H1 (cell line): ENCODE measurements around the gene COL12A1. TPM values are rescaled to one million over a fixed set of nuclear protein-coding genes. Genes with fewer than 3 reads are reported as not detected.

Experiments used
- KDM1A ChIP-seq: fragments of 200-600, 300-600 bp; sonication (generic); IDR thresholded peaks from 2 replicates; pipeline ENCODE4 v1.7.1; 2016; ENCODE audit warnings: mild to moderate bottlenecking, low read length, borderline replicate concordance
- MAFK ChIP-seq: IDR thresholded peaks from 2 replicates; pipeline ENCODE4 v1.6.1; 2012; ENCODE audit warnings: low read depth, mild to moderate bottlenecking, improper control_type of control experiment, low read length
- NANOG ChIP-seq: IDR thresholded peaks from 2 replicates; pipeline ENCODE4 v1.6.1; 2011; ENCODE audit warnings: low read length, low read depth, mild to moderate bottlenecking, inconsistent platforms; ENCODE audit not compliant: insufficient read depth, poor library complexity, severe bottlenecking
- SIN3A ChIP-seq, 2 experiments: IDR thresholded peaks in 1 of 2; conservative IDR thresholded peaks in 1 of 2; 2 replicates each; pipeline ENCODE4 v1.6.1; 2011 to 2012; ENCODE audit warnings: low read length in 2 of 2, improper control_type of control experiment in 1 of 2, low read depth in 1 of 2, mild to moderate bottlenecking in 1 of 2
- SP2 ChIP-seq: IDR thresholded peaks from 2 replicates; pipeline ENCODE4 v1.6.1; 2012; ENCODE audit warnings: mild to moderate bottlenecking, low read length, inconsistent platforms
- SP4 ChIP-seq: IDR thresholded peaks from 2 replicates; pipeline ENCODE4 v1.6.1; 2012; ENCODE audit warnings: low read length, inconsistent platforms
- polyA plus RNA-seq, 7 experiments: library from polyadenylated mRNA; depleted of rRNA in 3 of 7; stranded (reverse) in 5 of 7; unstranded in 2 of 7; fragments of >200 nt in 5 of 7; fragments of 200-250 nt in 2 of 7; gene quantifications; 1 replicate in 5 of 7; 2 replicates in 1 of 7; 4 replicates in 1 of 7; pipeline versions ENCODE4 v1.2.1 to v1.2.3, GENCODE V29; 2011 to 2013; ENCODE audit warnings: missing spikeins in 2 of 7, mixed read lengths in 2 of 7
- total RNA-seq: library from RNA; stranded (reverse); fragmentation: NEBNext Ultra II Directional; extraction: Animal tissue kit (Norgen Biotek cat#: 25700); gene quantifications from 2 replicates; pipeline ENCODE4 v1.2.1, GENCODE V29; 2021
- TF ChIP-seq, protein P1 (sequence below): fragments of 300-600 bp; sonication (generic); IDR thresholded peaks from 2 replicates; pipeline ENCODE4 v1.7.1; 2012; ENCODE audit warnings: low read length, moderate library complexity, mild to moderate bottlenecking, inconsistent platforms; ENCODE audit not compliant: insufficient replicate concordance
- TF ChIP-seq, protein P2 (sequence below): IDR thresholded peaks from 2 replicates; pipeline ENCODE4 v1.6.1; 2011; ENCODE audit warnings: low read length, improper control_type of control experiment

Gene COL12A1
- total and polyA plus RNA-seq, 2 of the 8 experiments (the other 6 are each of a cell fraction or from before 2014, with no cell fraction given), result 1.4 to 4.7 TPM

DNA sequence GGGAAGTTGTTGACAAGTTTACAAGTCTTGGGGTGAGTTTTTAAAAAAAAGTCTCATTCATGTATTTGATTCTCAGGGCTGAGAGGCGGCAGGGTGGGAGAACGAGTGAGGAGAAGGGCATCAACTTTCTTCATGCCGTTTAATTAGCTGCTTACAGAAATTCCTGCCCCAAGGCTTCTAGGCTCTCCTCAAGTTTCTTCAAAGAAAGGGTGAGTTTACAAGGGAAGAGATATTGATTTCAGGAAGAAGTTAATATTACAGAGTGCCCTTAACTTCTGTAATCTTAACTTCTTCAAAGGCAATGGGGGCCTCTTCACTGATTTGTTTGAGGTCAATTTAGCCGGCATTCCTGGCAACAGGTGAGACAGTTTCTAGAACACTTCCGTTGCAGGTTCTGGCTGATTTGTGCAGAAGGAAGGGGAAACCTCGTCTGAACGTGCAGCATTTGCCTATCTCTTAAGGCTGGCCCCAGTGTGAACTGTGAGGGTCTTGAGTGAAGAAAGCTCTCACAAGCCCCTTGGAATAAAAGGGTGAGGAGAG, 3.4 kb upstream of the COL12A1 start (continued):
- TF ChIP-seq, protein P1, sequence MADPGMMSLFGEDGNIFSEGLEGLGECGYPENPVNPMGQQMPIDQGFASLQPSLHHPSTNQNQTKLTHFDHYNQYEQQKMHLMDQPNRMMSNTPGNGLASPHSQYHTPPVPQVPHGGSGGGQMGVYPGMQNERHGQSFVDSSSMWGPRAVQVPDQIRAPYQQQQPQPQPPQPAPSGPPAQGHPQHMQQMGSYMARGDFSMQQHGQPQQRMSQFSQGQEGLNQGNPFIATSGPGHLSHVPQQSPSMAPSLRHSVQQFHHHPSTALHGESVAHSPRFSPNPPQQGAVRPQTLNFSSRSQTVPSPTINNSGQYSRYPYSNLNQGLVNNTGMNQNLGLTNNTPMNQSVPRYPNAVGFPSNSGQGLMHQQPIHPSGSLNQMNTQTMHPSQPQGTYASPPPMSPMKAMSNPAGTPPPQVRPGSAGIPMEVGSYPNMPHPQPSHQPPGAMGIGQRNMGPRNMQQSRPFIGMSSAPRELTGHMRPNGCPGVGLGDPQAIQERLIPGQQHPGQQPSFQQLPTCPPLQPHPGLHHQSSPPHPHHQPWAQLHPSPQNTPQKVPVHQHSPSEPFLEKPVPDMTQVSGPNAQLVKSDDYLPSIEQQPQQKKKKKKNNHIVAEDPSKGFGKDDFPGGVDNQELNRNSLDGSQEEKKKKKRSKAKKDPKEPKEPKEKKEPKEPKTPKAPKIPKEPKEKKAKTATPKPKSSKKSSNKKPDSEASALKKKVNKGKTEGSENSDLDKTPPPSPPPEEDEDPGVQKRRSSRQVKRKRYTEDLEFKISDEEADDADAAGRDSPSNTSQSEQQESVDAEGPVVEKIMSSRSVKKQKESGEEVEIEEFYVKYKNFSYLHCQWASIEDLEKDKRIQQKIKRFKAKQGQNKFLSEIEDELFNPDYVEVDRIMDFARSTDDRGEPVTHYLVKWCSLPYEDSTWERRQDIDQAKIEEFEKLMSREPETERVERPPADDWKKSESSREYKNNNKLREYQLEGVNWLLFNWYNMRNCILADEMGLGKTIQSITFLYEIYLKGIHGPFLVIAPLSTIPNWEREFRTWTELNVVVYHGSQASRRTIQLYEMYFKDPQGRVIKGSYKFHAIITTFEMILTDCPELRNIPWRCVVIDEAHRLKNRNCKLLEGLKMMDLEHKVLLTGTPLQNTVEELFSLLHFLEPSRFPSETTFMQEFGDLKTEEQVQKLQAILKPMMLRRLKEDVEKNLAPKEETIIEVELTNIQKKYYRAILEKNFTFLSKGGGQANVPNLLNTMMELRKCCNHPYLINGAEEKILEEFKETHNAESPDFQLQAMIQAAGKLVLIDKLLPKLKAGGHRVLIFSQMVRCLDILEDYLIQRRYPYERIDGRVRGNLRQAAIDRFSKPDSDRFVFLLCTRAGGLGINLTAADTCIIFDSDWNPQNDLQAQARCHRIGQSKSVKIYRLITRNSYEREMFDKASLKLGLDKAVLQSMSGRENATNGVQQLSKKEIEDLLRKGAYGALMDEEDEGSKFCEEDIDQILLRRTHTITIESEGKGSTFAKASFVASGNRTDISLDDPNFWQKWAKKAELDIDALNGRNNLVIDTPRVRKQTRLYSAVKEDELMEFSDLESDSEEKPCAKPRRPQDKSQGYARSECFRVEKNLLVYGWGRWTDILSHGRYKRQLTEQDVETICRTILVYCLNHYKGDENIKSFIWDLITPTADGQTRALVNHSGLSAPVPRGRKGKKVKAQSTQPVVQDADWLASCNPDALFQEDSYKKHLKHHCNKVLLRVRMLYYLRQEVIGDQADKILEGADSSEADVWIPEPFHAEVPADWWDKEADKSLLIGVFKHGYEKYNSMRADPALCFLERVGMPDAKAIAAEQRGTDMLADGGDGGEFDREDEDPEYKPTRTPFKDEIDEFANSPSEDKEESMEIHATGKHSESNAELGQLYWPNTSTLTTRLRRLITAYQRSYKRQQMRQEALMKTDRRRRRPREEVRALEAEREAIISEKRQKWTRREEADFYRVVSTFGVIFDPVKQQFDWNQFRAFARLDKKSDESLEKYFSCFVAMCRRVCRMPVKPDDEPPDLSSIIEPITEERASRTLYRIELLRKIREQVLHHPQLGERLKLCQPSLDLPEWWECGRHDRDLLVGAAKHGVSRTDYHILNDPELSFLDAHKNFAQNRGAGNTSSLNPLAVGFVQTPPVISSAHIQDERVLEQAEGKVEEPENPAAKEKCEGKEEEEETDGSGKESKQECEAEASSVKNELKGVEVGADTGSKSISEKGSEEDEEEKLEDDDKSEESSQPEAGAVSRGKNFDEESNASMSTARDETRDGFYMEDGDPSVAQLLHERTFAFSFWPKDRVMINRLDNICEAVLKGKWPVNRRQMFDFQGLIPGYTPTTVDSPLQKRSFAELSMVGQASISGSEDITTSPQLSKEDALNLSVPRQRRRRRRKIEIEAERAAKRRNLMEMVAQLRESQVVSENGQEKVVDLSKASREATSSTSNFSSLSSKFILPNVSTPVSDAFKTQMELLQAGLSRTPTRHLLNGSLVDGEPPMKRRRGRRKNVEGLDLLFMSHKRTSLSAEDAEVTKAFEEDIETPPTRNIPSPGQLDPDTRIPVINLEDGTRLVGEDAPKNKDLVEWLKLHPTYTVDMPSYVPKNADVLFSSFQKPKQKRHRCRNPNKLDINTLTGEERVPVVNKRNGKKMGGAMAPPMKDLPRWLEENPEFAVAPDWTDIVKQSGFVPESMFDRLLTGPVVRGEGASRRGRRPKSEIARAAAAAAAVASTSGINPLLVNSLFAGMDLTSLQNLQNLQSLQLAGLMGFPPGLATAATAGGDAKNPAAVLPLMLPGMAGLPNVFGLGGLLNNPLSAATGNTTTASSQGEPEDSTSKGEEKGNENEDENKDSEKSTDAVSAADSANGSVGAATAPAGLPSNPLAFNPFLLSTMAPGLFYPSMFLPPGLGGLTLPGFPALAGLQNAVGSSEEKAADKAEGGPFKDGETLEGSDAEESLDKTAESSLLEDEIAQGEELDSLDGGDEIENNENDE, result no peak
- TF ChIP-seq KDM1A (no peak), NANOG (no peak), SP2 (no peak), SIN3A (conservative IDR thresholded peaks at IDR 0.05 in 1 of 2, IDR thresholded peaks at IDR 0.05 in 1 of 2; ENCODE audit: low read depth in 1 of 2, low read length in 2 of 2) (no peak), MAFK (no peak), SP4 (no peak)
- TF ChIP-seq, protein P2, sequence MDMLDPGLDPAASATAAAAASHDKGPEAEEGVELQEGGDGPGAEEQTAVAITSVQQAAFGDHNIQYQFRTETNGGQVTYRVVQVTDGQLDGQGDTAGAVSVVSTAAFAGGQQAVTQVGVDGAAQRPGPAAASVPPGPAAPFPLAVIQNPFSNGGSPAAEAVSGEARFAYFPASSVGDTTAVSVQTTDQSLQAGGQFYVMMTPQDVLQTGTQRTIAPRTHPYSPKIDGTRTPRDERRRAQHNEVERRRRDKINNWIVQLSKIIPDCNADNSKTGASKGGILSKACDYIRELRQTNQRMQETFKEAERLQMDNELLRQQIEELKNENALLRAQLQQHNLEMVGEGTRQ, result no peak
